GM12865 (cell line): ENCODE measurements around the gene SMTNL1.

ENCODE experiments used
- DNase-seq: peaks from one replicate; pipeline ENCODE4 v3.0.0; 2010; ENCODE audit warnings: low read depth
- H3K4me3 ChIP-seq: 2 replicates; pipeline ENCODE4 v1.5.1; 2011; ENCODE audit warnings: mild to moderate bottlenecking, low read depth, low read length, control low read depth
- TF ChIP-seq, protein P1 (sequence below): IDR thresholded peaks from 2 replicates; pipeline ENCODE4 v1.5.1; 2011; ENCODE audit warnings: low read length, control low read depth, low read depth, inconsistent platforms; ENCODE audit not compliant: insufficient read depth; ENCODE audit errors: missing control alignments

The SMTNL1 gene

GRCh38 chr11:57560146-57560545 lies 22.8 kb downstream of the SMTNL1 start:
- TF ChIP-seq, protein P1, sequence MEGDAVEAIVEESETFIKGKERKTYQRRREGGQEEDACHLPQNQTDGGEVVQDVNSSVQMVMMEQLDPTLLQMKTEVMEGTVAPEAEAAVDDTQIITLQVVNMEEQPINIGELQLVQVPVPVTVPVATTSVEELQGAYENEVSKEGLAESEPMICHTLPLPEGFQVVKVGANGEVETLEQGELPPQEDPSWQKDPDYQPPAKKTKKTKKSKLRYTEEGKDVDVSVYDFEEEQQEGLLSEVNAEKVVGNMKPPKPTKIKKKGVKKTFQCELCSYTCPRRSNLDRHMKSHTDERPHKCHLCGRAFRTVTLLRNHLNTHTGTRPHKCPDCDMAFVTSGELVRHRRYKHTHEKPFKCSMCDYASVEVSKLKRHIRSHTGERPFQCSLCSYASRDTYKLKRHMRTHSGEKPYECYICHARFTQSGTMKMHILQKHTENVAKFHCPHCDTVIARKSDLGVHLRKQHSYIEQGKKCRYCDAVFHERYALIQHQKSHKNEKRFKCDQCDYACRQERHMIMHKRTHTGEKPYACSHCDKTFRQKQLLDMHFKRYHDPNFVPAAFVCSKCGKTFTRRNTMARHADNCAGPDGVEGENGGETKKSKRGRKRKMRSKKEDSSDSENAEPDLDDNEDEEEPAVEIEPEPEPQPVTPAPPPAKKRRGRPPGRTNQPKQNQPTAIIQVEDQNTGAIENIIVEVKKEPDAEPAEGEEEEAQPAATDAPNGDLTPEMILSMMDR: no peak
- H3K4me3 ChIP-seq: no peak overlapping the region
- DNase-seq: no peak

- TF ChIP-seq, protein P1: no peak
- H3K4me3 ChIP-seq: no peak overlapping the region
- DNase-seq: no peak
Measured at GRCh38 chr11:57562596-57562995, 25.2 kb downstream of the SMTNL1 start.

DNA sequence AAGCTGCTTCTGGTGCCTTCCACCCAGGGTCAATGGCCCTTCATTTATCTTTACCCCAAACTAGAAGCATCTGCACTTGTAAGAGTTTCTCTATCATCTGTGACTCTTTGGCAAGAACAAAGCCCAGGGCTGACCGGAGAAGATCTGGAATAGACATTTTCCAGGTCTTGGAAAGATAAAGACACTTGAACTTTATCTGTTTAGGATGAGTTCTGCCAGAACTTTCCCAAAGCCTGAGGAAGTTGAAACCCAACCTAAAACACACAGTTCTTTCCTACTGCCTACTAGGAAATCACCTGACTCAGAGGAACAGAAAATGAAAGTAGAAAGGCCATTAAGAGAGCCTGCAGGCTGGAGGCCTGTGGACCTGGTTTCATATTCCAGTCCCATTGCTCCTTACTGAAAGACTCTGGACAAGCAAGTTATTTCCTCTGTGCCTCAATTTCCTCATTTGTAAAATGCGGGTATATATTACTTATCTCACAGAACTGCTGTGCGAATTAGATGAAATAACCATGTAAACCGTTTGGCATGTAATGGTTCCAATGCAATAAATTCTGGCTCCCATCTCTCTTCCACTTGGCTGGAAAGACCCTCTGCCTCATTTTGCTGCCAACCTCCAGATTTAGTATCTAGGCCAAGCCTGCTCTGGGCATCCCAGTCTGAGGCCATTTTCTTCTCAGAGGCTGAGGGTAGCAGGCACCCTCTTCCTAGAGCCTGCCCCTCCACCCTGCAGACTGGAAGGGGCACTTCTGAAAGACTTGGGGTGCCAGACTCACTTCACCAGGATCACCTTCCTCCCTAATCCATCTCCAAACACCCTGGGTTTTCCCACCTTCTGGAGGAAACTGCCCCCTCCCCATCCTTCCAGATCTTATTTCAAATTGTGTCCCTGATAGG lies 28.9 kb downstream of the SMTNL1 start:
- DNase-seq: peak; percentile 76
- peak overlapping the region; percentile 88 for H3K4me3 ChIP-seq

GRCh38 chr11:57566905-57567514 lies 29.6 kb downstream of the SMTNL1 start:
- H3K4me3 ChIP-seq: peak overlapping the region; percentile 88
- DNase-seq: peak; percentile 34
- TF ChIP-seq, protein P1: no peak

More for the DNA sequence above, 28.9 kb downstream of the SMTNL1 start:
- TF ChIP-seq, protein P1: no peak

GRCh38 chr11:57567515-57568329 lies 30.3 kb downstream of the SMTNL1 start, which contains the start of gene UBE2L6:
UBE2L6 (minus strand) TSS chr11:57567672; CDS start chr11:57567611, 61 bp downstream.
- H3K4me3 ChIP-seq: peak within 1 kb of the TSS; percentile 88
- TF ChIP-seq, protein P1: peak; percentile 42
- peak; percentile 66 for DNase-seq

GRCh38 chr11:57568330-57568766 lies 31.0 kb downstream of the SMTNL1 start:
- TF ChIP-seq, protein P1: peak; percentile 97
- DNase-seq: peak; percentile 87

More at GRCh38 chr11:57568330-57568766, 31.0 kb downstream of the SMTNL1 start:
- H3K4me3 ChIP-seq: peak overlapping the region; percentile 88
